ENCODE data around the gene SLC43A2. TPM values are rescaled to one million over a fixed set of nuclear protein-coding genes. Genes with fewer than 3 reads are reported as not detected.
"Not testable (repeated sequence)": the region's sequence is repeated elsewhere in the genome, so short reads cannot be mapped to it uniquely, and the experiment has no call there.

Gene SLC43A2
- total RNA-seq, 2 experiments from 2014 or later, result 0.40 to 0.52 TPM

DNA sequence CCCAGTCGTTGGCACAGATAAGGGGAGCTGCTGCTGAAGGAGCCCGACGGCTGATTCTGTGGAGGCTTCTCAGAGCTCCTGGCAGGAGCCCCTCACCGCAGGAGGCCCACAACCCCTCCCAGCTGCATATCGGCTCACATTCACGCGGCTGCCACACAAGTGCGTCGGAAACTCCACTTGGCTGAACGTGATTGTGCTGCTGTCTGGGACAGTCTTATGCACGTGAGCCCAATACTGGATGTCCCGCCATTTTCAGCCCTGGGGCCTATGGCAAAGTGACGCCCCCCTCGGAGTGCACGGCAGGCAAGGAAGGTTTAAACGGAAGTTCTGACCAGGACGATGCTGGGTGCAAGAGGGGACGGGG is 57.3 kb downstream of the SLC43A2 start:
- Mint-ChIP-seq H3K4me3 (no peak overlapping the region), H3K36me3 (ENCODE audit: low read depth) (no peaks in the 10 kb centered on the region), H3K27ac (no peak overlapping the region), H3K9me3 (no peaks in the 10 kb centered on the region), H3K4me1 (peaks cover 19% of the 10 kb centered on the region), H3K27me3 (no peaks in the 10 kb centered on the region)
- CTCF ChIA-PET, result interaction anchor here (1.2 to 1.4 kb wide), 2 partner anchors 10 to 78 kb away, joined by 4 to 5 read pairs; partner anchors contain the start of gene RILP
- DNase-seq, result no peak
- POLR2A ChIA-PET, result interaction anchor here (0.5 kb wide), 1 partner anchor 10 kb away, joined by 4 read pairs; no protein-coding TSS in a partner anchor

DNA sequence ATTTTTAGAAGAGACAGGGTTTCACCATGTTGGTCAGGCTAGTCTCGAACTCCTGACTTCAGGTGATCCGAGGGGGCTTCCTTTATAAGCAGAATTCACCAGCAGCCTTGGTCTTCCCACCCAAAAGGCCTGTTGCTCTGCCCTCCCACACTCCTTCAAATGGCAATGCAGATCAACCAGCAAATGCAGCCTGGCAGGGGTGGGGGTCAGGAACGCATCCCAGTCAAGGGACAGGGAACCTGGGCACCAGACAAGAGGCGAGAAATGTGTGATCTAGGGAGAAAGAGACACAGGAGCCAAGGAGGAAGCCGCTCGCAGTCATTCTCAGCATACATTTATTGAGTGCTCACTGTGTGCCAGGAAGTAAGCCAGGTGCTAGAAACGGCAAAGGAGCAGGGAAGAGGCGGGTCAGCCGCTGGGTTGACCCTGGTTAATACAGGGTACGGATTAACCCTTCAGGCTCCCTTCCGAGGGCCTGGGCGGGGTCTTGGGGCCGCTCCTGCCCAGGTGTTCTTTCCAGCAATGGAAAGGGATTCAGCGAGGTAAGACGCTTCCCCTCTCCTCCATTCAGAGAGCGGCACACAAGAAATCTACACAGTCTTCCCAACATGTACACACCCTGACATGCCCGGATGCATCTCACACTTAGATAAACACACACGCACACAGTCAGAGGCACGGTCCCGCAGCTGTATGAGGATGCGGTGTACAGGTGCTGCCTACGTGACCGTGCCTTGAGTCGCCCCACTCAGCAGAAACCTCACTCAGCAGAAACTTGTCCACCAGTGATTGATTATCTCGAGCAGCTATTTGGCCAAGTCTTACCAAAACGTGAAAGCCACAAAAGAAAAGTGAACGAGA is 59.5 kb downstream of the SLC43A2 start:
- POLR2A ChIA-PET, result no interaction called here
- Mint-ChIP-seq H3K36me3 (ENCODE audit: low read depth) (no peaks in the 10 kb centered on the region), H3K9me3 (no peaks in the 10 kb centered on the region), H3K4me3 (no peak overlapping the region), H3K27ac (no peak overlapping the region), H3K4me1 (peaks cover 29% of the 10 kb centered on the region), H3K27me3 (no peaks in the 10 kb centered on the region)
- no peak for DNase-seq
- CTCF ChIA-PET, result interaction anchor here (0.6 kb wide), 1 partner anchor 244 kb away, joined by 3 read pairs; no protein-coding TSS in a partner anchor

DNA sequence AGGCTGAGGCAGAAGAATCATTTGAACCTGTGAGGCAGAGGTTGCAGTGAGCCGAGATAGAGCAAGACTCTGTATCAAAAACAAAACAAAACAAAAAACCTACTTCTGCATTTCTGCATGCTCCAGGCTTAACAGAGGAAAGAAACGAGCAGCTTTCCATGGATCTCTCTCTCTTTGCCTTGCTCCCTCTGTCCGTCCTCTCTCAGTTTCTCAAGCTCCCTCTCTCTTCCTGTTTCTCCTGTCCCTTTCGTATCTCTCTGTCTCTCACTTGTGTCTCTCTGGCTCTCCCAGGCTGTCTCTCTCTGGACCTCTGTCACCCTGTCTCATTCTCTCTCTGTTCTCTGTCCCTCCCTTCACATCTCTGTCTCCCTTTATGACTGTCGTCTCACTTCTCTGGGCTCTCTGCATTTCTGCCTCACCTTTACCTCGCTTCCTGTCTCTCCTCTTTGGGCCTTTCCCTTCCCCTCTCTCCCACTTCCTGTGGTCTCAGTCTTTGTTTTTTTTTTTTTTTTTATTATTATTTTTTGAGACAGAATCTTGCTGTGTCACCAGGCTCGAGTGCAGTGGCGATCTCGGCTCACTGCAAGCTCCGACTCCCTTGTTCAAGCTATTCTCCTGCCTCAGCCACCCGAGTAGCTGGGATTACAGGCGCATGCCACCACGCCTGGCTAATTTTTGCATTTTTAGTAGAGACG is 62.0 kb downstream of the SLC43A2 start:
- no peaks in the 10 kb centered on the region for H3K36me3 Mint-ChIP-seq (ENCODE audit: low read depth)
- POLR2A ChIA-PET, result no interaction called here
- peak overlapping the region; percentile 96 for H3K27ac Mint-ChIP-seq
- peaks cover 4% of the 10 kb centered on the region for H3K27me3 Mint-ChIP-seq
- H3K9me3 Mint-ChIP-seq, result no peaks in the 10 kb centered on the region
- peaks cover 41% of the 10 kb centered on the region for H3K4me1 Mint-ChIP-seq
- peak overlapping the region; percentile 74 for H3K4me3 Mint-ChIP-seq
- peak; percentile 50 for DNase-seq
- CTCF ChIA-PET, result interaction anchor here (0.6 to 1.5 kb wide), 3 partner anchors 30 to 64 kb away, joined by 3 to 5 read pairs (median 4); no protein-coding TSS in a partner anchor

GRCh38 chr17:1565877-1566276 is 62.8 kb downstream of the SLC43A2 start:
- Mint-ChIP-seq H3K27me3 (peaks cover 4% of the 10 kb centered on the region), H3K4me1 (peaks cover 49% of the 10 kb centered on the region), H3K4me3 (no peak overlapping the region), H3K36me3 (ENCODE audit: low read depth) (no peaks in the 10 kb centered on the region), H3K9me3 (no peaks in the 10 kb centered on the region), H3K27ac (peak overlapping the region; percentile 1)
- CTCF ChIA-PET, result interaction anchor here (0.6 to 1.5 kb wide), 2 partner anchors 29 to 64 kb away, joined by 3 to 5 read pairs; no protein-coding TSS in a partner anchor
- no peak for DNase-seq
- POLR2A ChIA-PET, result no interaction called here

DNA sequence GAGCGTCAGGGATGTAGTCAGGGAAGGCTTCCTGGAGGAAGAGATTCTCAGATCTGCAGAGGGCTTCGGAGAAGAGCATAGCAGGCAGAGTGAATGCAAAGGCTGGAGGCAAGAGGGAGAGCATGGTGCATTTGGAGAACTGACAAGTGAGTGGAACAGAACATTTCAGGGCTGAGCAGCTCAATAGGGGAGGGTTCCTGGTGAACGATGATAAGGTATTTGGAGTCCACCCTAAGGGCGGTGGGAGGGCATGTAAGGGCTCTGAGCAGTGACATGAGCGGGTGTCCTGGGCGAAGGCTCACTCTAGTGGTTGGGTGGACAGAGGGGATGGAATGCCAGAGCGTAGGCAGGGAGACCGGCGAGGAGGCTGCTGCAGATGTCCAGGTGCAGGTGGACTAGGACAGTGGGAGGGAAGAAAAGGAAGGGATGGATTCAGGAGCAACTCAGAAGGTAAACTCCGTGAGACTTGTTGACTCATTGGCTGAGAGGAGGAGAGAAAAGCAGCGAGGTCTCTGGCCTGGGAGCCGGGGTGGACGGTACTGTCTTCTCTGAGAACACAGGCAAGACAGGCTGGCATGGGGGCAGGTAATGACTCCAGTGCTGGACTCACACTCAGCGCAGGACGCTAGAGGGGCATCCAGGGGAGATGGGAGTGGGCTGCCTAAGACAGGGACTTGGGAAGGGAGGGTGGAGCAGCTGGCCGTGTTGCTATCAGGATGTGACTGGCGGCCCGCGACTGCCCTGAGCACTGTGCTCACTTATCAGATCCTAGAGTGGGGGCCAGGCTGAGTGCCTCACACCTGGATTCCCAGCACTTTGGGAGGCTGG is 64.6 kb downstream of the SLC43A2 start:
- no peak for DNase-seq
- CTCF ChIA-PET, result interaction anchor here (0.5 to 1.1 kb wide), 2 partner anchors 86 to 135 kb away, joined by 3 to 4 read pairs; partner anchors contain the start of gene RILP
- H3K4me3 Mint-ChIP-seq, result peak overlapping the region; percentile 59
- H3K4me1 Mint-ChIP-seq, result peaks cover 55% of the 10 kb centered on the region
- H3K9me3 Mint-ChIP-seq, result no peaks in the 10 kb centered on the region
- POLR2A ChIA-PET, result no interaction called here
- H3K27me3 Mint-ChIP-seq, result peaks cover 4% of the 10 kb centered on the region
- H3K27ac Mint-ChIP-seq, result peak overlapping the region; percentile 84
- peaks cover 3% of the 10 kb centered on the region for H3K36me3 Mint-ChIP-seq (ENCODE audit: low read depth)

GRCh38 chr17:1563471-1563785 is 65.2 kb downstream of the SLC43A2 start:
- H3K27me3 Mint-ChIP-seq; H3K36me3 Mint-ChIP-seq (ENCODE audit: low read depth); POLR2A ChIA-PET; DNase-seq; H3K9me3 Mint-ChIP-seq: not testable (repeated sequence)
- peak overlapping the region; percentile 84 for H3K27ac Mint-ChIP-seq
- peak overlapping the region; percentile 59 for H3K4me3 Mint-ChIP-seq
- H3K4me1 Mint-ChIP-seq, result peaks cover 55% of the 10 kb centered on the region
- CTCF ChIA-PET, result interaction anchor here (0.5 kb wide), 1 partner anchor 136 kb away, joined by 4 read pairs; no protein-coding TSS in a partner anchor

DNA sequence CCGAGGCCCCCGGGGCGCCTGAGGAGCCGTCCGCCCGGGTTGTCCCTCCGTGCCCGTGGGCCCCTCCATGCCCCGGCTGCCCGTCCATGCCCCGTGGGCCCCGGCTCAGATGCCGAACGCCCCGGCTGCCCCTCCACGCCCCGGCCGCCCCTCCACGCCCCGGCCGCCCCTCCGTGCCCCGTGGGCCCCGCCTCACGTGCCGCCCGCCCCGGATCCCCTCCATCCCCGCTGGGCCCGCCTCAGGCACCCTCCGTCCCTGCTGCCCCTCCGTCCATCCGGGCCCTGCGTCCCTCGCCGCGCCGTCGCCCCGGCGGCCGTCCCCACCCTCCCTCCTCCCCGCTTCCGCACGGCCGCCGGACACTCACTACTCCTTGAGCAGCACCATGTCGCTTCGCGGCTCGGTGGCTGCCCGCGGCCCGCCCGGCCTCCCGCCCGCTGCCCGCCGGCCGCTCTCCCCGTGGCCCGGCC is 66.4 kb downstream of the SLC43A2 start:
- CTCF ChIA-PET, result interaction anchor here (0.9 to 1.0 kb wide), 2 partner anchors 12 to 47 kb away, joined by 3 to 4 read pairs; no protein-coding TSS in a partner anchor
- POLR2A ChIA-PET, result no interaction called here
- peaks cover 4% of the 10 kb centered on the region for H3K27me3 Mint-ChIP-seq
- H3K36me3 Mint-ChIP-seq (ENCODE audit: low read depth), result peaks cover 6% of the 10 kb centered on the region
- peak overlapping the region; percentile 80 for H3K4me3 Mint-ChIP-seq
- no peak for DNase-seq
- no peaks in the 10 kb centered on the region for H3K9me3 Mint-ChIP-seq
- peaks cover 49% of the 10 kb centered on the region for H3K4me1 Mint-ChIP-seq
- H3K27ac Mint-ChIP-seq, result no peak overlapping the region

- Mint-ChIP-seq H3K27ac (peak overlapping the region; percentile 84), H3K4me1 (peaks cover 48% of the 10 kb centered on the region), H3K27me3 (peaks cover 4% of the 10 kb centered on the region), H3K4me3 (peak overlapping the region; percentile 80), H3K36me3 (ENCODE audit: low read depth) (peaks cover 9% of the 10 kb centered on the region), H3K9me3 (no peaks in the 10 kb centered on the region)
- POLR2A ChIA-PET, result no interaction called here
- CTCF ChIA-PET, result interaction anchor here (0.8 to 1.6 kb wide), 3 partner anchors 10 to 68 kb away, joined by 3 to 5 read pairs (median 5); no protein-coding TSS in a partner anchor
- DNase-seq, result peak; percentile 18
Observed at GRCh38 chr17:1561420-1562175, 67.0 kb downstream of the SLC43A2 start.

GRCh38 chr17:1560858-1561355 is 67.7 kb downstream of the SLC43A2 start:
- Mint-ChIP-seq H3K4me3 (peak overlapping the region; percentile 80), H3K27ac (peak overlapping the region; percentile 84), H3K4me1 (peaks cover 49% of the 10 kb centered on the region), H3K36me3 (ENCODE audit: low read depth) (peaks cover 9% of the 10 kb centered on the region), H3K27me3 (peaks cover 4% of the 10 kb centered on the region), H3K9me3 (no peaks in the 10 kb centered on the region)
- ChIA-PET POLR2A (no interaction called here), CTCF (interaction anchor here (0.8 to 1.6 kb wide), 3 partner anchors 11 to 69 kb away, joined by 3 to 5 read pairs (median 5); no protein-coding TSS in a partner anchor)
- no peak for DNase-seq

- H3K9me3 Mint-ChIP-seq, result no peaks in the 10 kb centered on the region
- no peak for DNase-seq
- H3K27me3 Mint-ChIP-seq, result peaks cover 4% of the 10 kb centered on the region
- no peak overlapping the region for H3K27ac Mint-ChIP-seq
- CTCF ChIA-PET, result interaction anchor here (0.8 to 1.6 kb wide), 3 partner anchors 11 to 69 kb away, joined by 3 to 5 read pairs (median 5); no protein-coding TSS in a partner anchor
- H3K36me3 Mint-ChIP-seq (ENCODE audit: low read depth), result peaks cover 9% of the 10 kb centered on the region
- POLR2A ChIA-PET, result no interaction called here
- peaks cover 44% of the 10 kb centered on the region for H3K4me1 Mint-ChIP-seq
- H3K4me3 Mint-ChIP-seq, result no peak overlapping the region
Observed at GRCh38 chr17:1560101-1560857, 68.4 kb downstream of the SLC43A2 start.
